ENCODE data around the gene FXN. TPM values are rescaled to one million over a fixed set of nuclear protein-coding genes. Genes with fewer than 3 reads are reported as not detected.
"Not testable (repeated sequence)": the region's sequence is repeated elsewhere in the genome, so short reads cannot be mapped to it uniquely, and the experiment has no call there.

FXN gene
- total RNA-seq, 5 donors from 2014 or later (not counting 1 experiment from before 2014, with no cell fraction given), result 13.1 to 20.3 (median 15.9) TPM

- ATAC-seq (replicated peaks in 1 of 4) (no peak), DNase-seq (no peak)
- WGBS (ENCODE audit: insufficient coverage), result 95% methylated on average over 2 of the region's 7 CpGs
- no peaks in the 10 kb centered on the region for H3K4me1 Mint-ChIP-seq
- no peaks in the 10 kb centered on the region for H3K36me3 ChIP-seq (ENCODE audit: control insufficient read depth in 2 of 2, extremely low read depth in 1 of 2, insufficient read depth in 1 of 2, low read length in 1 of 2)
- H3K27me3 ChIP-seq (replicated peaks in 1 of 2; ENCODE audit: control insufficient read depth in 2 of 2, extremely low read depth in 1 of 2, insufficient read depth in 2 of 2, low read length in 1 of 2), result no peaks in the 10 kb centered on the region
- no peaks in the 10 kb centered on the region for H3K9me3 ChIP-seq
- no peaks in the 10 kb centered on the region for H3K9me3 Mint-ChIP-seq
- ChIA-PET POLR2A (no interaction called here), CTCF (interaction anchor here in 1 of 2 donors (0.7 kb wide), 1 partner anchor 129 kb away, joined by 3 read pairs; no protein-coding TSS in a partner anchor)
- H3K27ac Mint-ChIP-seq, result no peak overlapping the region
- H3K4me1 ChIP-seq (ENCODE audit: control insufficient read depth in 1 of 2, extremely low read depth in 1 of 2, insufficient read depth in 2 of 2, low read length in 2 of 2), result no peaks in the 10 kb centered on the region
- no peak overlapping the region for H3K4me3 ChIP-seq (ENCODE audit: control insufficient read depth in 1 of 2, extremely low read depth in 1 of 2, low read length in 1 of 2)
- peaks cover 2% of the 10 kb centered on the region for H3K36me3 Mint-ChIP-seq
- no peak overlapping the region for H3K27ac ChIP-seq (ENCODE audit: low read length)
- H3K27me3 Mint-ChIP-seq, result no peaks in the 10 kb centered on the region
- H3K4me3 Mint-ChIP-seq, result no peak overlapping the region
Observed at GRCh38 chr9:69093471-69094103, 58.0 kb downstream of the FXN start.

GRCh38 chr9:69094361-69095135, 59.0 kb downstream of the FXN start:
- H3K27me3 ChIP-seq (replicated peaks in 1 of 2; ENCODE audit: control insufficient read depth in 2 of 2, extremely low read depth in 1 of 2, insufficient read depth in 2 of 2, low read length in 1 of 2); H3K4me3 Mint-ChIP-seq; DNase-seq; H3K4me1 Mint-ChIP-seq; CTCF ChIA-PET; H3K9me3 Mint-ChIP-seq; ATAC-seq (replicated peaks in 1 of 4); H3K36me3 ChIP-seq (ENCODE audit: control insufficient read depth in 2 of 2, extremely low read depth in 1 of 2, insufficient read depth in 1 of 2, low read length in 1 of 2); H3K27ac ChIP-seq (ENCODE audit: low read length); H3K27ac Mint-ChIP-seq; H3K4me1 ChIP-seq (ENCODE audit: control insufficient read depth in 1 of 2, extremely low read depth in 1 of 2, insufficient read depth in 2 of 2, low read length in 2 of 2); H3K27me3 Mint-ChIP-seq; H3K4me3 ChIP-seq (ENCODE audit: control insufficient read depth in 1 of 2, extremely low read depth in 1 of 2, low read length in 1 of 2); H3K36me3 Mint-ChIP-seq; H3K9me3 ChIP-seq: not testable (repeated sequence)
- WGBS (ENCODE audit: insufficient coverage), result 90% methylated on average over 10 of the region's 14 CpGs
- POLR2A ChIA-PET, result interaction anchor here in 1 of 2 donors (0.6 kb wide), 1 partner anchor 9 kb away, joined by 3 read pairs; no protein-coding TSS in a partner anchor

GRCh38 chr9:69097064-69097463, 61.5 kb downstream of the FXN start:
- Histone ChIP-seq H3K36me3 (ENCODE audit: control insufficient read depth in 2 of 2, extremely low read depth in 1 of 2, insufficient read depth in 1 of 2, low read length in 1 of 2) (no peaks in the 10 kb centered on the region), H3K27me3 (replicated peaks in 1 of 2; ENCODE audit: control insufficient read depth in 2 of 2, extremely low read depth in 1 of 2, insufficient read depth in 2 of 2, low read length in 1 of 2) (no peaks in the 10 kb centered on the region), H3K4me3 (ENCODE audit: control insufficient read depth in 1 of 2, extremely low read depth in 1 of 2, low read length in 1 of 2) (no peak overlapping the region), H3K27ac (ENCODE audit: low read length) (no peak overlapping the region), H3K9me3 (no peaks in the 10 kb centered on the region), H3K4me1 (ENCODE audit: control insufficient read depth in 1 of 2, extremely low read depth in 1 of 2, insufficient read depth in 2 of 2, low read length in 2 of 2) (no peaks in the 10 kb centered on the region)
- H3K4me3 Mint-ChIP-seq, result no peak overlapping the region
- ATAC-seq (replicated peaks in 1 of 4) (no peak), DNase-seq (no peak)
- H3K4me1 Mint-ChIP-seq, result no peaks in the 10 kb centered on the region
- no peaks in the 10 kb centered on the region for H3K27me3 Mint-ChIP-seq
- no peak overlapping the region for H3K27ac Mint-ChIP-seq
- 100% methylated on average over 1 of the region's 4 CpGs for WGBS (ENCODE audit: insufficient coverage)
- no peaks in the 10 kb centered on the region for H3K9me3 Mint-ChIP-seq
- CTCF ChIA-PET, result no interaction called here
- POLR2A ChIA-PET, result no interaction called here
- H3K36me3 Mint-ChIP-seq, result peaks cover 2% of the 10 kb centered on the region

- Mint-ChIP-seq H3K4me1 (no peaks in the 10 kb centered on the region), H3K4me3 (no peak overlapping the region), H3K9me3 (no peaks in the 10 kb centered on the region), H3K36me3 (peaks cover 2% of the 10 kb centered on the region), H3K27me3 (no peaks in the 10 kb centered on the region), H3K27ac (no peak overlapping the region)
- Histone ChIP-seq H3K9me3 (no peaks in the 10 kb centered on the region), H3K4me1 (ENCODE audit: control insufficient read depth in 1 of 2, extremely low read depth in 1 of 2, insufficient read depth in 2 of 2, low read length in 2 of 2) (no peaks in the 10 kb centered on the region), H3K36me3 (ENCODE audit: control insufficient read depth in 2 of 2, extremely low read depth in 1 of 2, insufficient read depth in 1 of 2, low read length in 1 of 2) (no peaks in the 10 kb centered on the region), H3K27me3 (replicated peaks in 1 of 2; ENCODE audit: control insufficient read depth in 2 of 2, extremely low read depth in 1 of 2, insufficient read depth in 2 of 2, low read length in 1 of 2) (no peaks in the 10 kb centered on the region), H3K4me3 (ENCODE audit: control insufficient read depth in 1 of 2, extremely low read depth in 1 of 2, low read length in 1 of 2) (no peak overlapping the region), H3K27ac (ENCODE audit: low read length) (no peak overlapping the region)
- 100% methylated on average over 1 of the region's 5 CpGs for WGBS (ENCODE audit: insufficient coverage)
- ChIA-PET CTCF (no interaction called here), POLR2A (no interaction called here)
- no peak for DNase-seq
- ATAC-seq (replicated peaks in 1 of 4), result no peak
Observed at GRCh38 chr9:69097923-69098593, 62.5 kb downstream of the FXN start.

- CTCF ChIA-PET, result interaction anchor here in 1 of 2 donors (0.7 kb wide), 1 partner anchor 814 kb away, joined by 3 read pairs; no protein-coding TSS in a partner anchor
- H3K4me1 ChIP-seq (ENCODE audit: control insufficient read depth in 1 of 2, extremely low read depth in 1 of 2, insufficient read depth in 2 of 2, low read length in 2 of 2); H3K27me3 ChIP-seq (replicated peaks in 1 of 2; ENCODE audit: control insufficient read depth in 2 of 2, extremely low read depth in 1 of 2, insufficient read depth in 2 of 2, low read length in 1 of 2); H3K27me3 Mint-ChIP-seq; H3K9me3 ChIP-seq; H3K36me3 Mint-ChIP-seq; H3K36me3 ChIP-seq (ENCODE audit: control insufficient read depth in 2 of 2, extremely low read depth in 1 of 2, insufficient read depth in 1 of 2, low read length in 1 of 2); H3K9me3 Mint-ChIP-seq; H3K4me3 ChIP-seq (ENCODE audit: control insufficient read depth in 1 of 2, extremely low read depth in 1 of 2, low read length in 1 of 2); H3K27ac Mint-ChIP-seq; DNase-seq; H3K4me3 Mint-ChIP-seq; ATAC-seq (replicated peaks in 1 of 4); H3K4me1 Mint-ChIP-seq; POLR2A ChIA-PET; H3K27ac ChIP-seq (ENCODE audit: low read length): not testable (repeated sequence)
- 100% methylated on average over 1 of the region's 7 CpGs for WGBS (ENCODE audit: insufficient coverage)
Observed at GRCh38 chr9:69103348-69103996, 67.9 kb downstream of the FXN start.

GRCh38 chr9:69104830-69105527, 69.4 kb downstream of the FXN start:
- no peaks in the 10 kb centered on the region for H3K4me1 Mint-ChIP-seq
- no peak overlapping the region for H3K27ac Mint-ChIP-seq
- H3K27ac ChIP-seq (ENCODE audit: low read length), result no peak overlapping the region
- no peaks in the 10 kb centered on the region for H3K36me3 ChIP-seq (ENCODE audit: control insufficient read depth in 2 of 2, extremely low read depth in 1 of 2, insufficient read depth in 1 of 2, low read length in 1 of 2)
- ChIA-PET POLR2A (interaction anchor here in 1 of 2 donors (0.7 kb wide), 1 partner anchor 17 kb away, joined by 5 read pairs; no protein-coding TSS in a partner anchor), CTCF (no interaction called here)
- peaks cover 2% of the 10 kb centered on the region for H3K36me3 Mint-ChIP-seq
- no peaks in the 10 kb centered on the region for H3K27me3 Mint-ChIP-seq
- no peak for DNase-seq
- no peak for ATAC-seq (replicated peaks in 1 of 4)
- no peak overlapping the region for H3K4me3 Mint-ChIP-seq
- WGBS (ENCODE audit: insufficient coverage), result no CpG with 5 or more reads among the region's 2 CpGs
- H3K4me3 ChIP-seq (ENCODE audit: control insufficient read depth in 1 of 2, extremely low read depth in 1 of 2, low read length in 1 of 2), result no peak overlapping the region
- no peaks in the 10 kb centered on the region for H3K9me3 Mint-ChIP-seq
- no peaks in the 10 kb centered on the region for H3K27me3 ChIP-seq (replicated peaks in 1 of 2; ENCODE audit: control insufficient read depth in 2 of 2, extremely low read depth in 1 of 2, insufficient read depth in 2 of 2, low read length in 1 of 2)
- no peaks in the 10 kb centered on the region for H3K9me3 ChIP-seq
- H3K4me1 ChIP-seq (ENCODE audit: control insufficient read depth in 1 of 2, extremely low read depth in 1 of 2, insufficient read depth in 2 of 2, low read length in 2 of 2), result no peaks in the 10 kb centered on the region
